Astrocyte of the cerebellum (primary cell): Measurements from ENCODE around the gene GNPDA1.
"Not testable (repeated sequence)": the region's sequence is repeated elsewhere in the genome, so short reads cannot be mapped to it uniquely, and the experiment has no call there.

Experiments
- DNase-seq: peaks from one replicate; pipeline ENCODE4 v3.0.0-alpha.2; 2011; ENCODE audit warnings: low read depth
- H3K4me3 ChIP-seq: 2 replicates; pipeline ENCODE4 v1.5.1; 2011; ENCODE audit warnings: mild to moderate bottlenecking, low read depth, low read length, moderate library complexity
- CTCF ChIP-seq: IDR thresholded peaks from 2 replicates; pipeline ENCODE4 v1.5.1; 2012; ENCODE audit warnings: low read length, low read depth, moderate library complexity, mild to moderate bottlenecking; ENCODE audit errors: missing control alignments
- in situ Hi-C: cut with HindIII; loops from 2 replicates; pipeline ENCODE4 v1.10.0; 2017; ENCODE audit warnings: low sequenced_read_pairs

The GNPDA1 gene

DNA sequence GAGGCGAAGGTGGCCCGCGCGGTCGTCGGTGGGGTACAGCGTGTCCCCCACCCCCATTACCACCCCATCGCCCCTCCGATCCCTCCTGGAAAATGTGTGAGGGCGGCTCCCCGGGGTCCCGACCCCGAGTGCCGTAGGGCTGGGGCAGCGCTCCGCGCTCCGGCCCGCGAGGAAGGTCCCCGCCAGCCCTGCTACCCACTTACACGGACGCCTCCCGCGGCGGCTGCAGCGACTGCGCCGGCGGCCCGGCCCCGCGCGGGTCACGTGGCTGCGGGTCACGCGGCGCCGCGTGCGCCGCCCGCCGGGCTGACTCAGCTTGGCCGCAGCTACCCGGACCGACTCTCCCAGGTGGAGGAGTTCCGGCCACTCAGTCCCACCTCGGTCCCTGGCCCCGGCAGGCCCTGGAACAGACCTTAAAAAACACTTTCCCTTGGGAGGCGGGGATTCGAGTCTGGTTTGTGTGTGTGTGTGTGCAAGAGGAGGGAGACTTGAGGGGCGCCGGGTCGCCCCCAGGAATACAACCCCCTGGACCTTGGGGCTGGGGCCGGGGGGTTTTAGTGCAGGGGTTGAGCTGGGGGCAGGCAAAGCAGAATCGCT is at the start of gene GNPDA1:
Gene GNPDA1, minus strand, starts transcription at position 236 of the 597 bp plus-strand sequence. CDS start 992 bp downstream, outside the sequence.
- H3K4me3 ChIP-seq: peak within 1 kb of the TSS; percentile 68
- in situ Hi-C loops: loop anchor here (5.0 kb wide), 1 partner anchor 69 kb away; no protein-coding TSS in a partner anchor
- TF ChIP-seq CTCF: no peak
- no peak for DNase-seq

GRCh38 chr5:142059304-142059940 is 46.6 kb upstream of the GNPDA1 start:
- H3K4me3 ChIP-seq: no peak overlapping the region
- in situ Hi-C loops: no loop called here
- peak; percentile 17 for TF ChIP-seq CTCF
- DNase-seq: no peak

DNA sequence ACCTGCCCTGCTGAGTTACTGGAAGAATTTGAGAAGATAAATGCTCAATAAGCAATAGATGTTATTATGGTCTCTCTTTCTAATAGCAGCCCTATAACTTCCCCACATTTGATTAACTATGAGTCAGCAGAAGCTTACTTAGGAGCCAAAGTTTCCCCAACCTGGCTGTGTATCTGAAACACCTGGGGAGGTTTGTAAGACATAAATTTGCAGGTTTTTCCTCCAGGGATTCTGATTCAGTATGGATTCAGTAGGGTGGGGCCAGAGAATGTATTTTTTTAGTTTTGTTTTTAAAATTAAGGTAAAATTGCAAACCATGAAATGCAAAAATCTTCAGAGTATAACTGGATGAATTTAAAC is 44.9 kb upstream of the GNPDA1 start:
- no peak overlapping the region for H3K4me3 ChIP-seq
- no peak for TF ChIP-seq CTCF
- in situ Hi-C loops: no loop called here
- no peak for DNase-seq

GRCh38 chr5:142056816-142057696 is 44.2 kb upstream of the GNPDA1 start:
- peak; percentile 63 for DNase-seq
- in situ Hi-C loops: no loop called here
- no peak for TF ChIP-seq CTCF
- H3K4me3 ChIP-seq: no peak overlapping the region

DNA sequence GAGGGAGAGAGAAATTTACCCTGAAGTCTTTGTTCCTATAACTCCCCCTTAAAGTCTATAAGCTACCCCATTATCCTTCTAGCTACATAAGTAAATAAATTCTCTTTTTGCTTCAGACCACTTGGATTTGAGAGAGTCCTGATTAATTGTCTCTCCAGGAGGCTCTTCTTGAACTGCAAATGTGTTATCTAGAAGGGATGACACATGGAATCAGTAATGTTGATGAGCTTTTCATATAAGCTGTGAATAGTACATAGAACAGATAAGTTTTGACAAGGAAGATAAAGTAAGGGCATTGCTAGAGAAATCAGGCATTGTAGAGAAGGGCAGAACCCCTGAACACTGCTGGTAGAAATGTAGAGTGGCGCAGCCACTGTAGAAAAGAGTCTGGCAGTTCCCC is 42.5 kb upstream of the GNPDA1 start:
- H3K4me3 ChIP-seq: no peak overlapping the region
- no peak for TF ChIP-seq CTCF
- DNase-seq: no peak
- in situ Hi-C loops: no loop called here

GRCh38 chr5:142053426-142054151 is 40.8 kb upstream of the GNPDA1 start:
- in situ Hi-C loops: no loop called here
- no peak for TF ChIP-seq CTCF
- no peak for DNase-seq
- no peak overlapping the region for H3K4me3 ChIP-seq

DNA sequence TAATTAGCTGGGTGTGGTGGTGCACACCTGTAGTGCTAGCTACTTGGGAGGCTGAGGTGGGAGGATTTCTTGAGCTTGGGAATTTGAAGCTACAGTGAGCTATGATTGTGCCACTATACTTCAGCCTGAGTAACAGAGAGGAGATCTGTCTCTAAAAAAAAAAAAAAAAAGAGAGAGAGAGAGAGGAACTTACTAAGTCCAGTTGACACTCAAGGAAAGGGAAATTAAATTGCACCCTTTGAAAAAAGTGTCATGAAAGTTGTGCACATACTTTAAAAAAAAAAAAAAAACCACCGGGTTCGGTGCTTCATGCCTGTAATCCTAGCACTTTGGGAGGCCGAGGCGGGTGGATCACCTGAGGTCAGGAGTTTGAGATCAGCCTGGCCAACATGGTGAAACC is 39.2 kb upstream of the GNPDA1 start:
- H3K4me3 ChIP-seq, DNase-seq, in situ Hi-C loops: not testable (repeated sequence)
